NB4 (cell line): ENCODE data around the gene ZKSCAN5.

ENCODE experiments used
- DNase-seq: peaks from one replicate; pipeline ENCODE4 v3.0.0; 2010; ENCODE audit warnings: low read depth
- H3K4me3 ChIP-seq: one replicate; pipeline ENCODE4 v1.5.1; 2011; ENCODE audit warnings: mild to moderate bottlenecking, low read depth, low read length, moderate library complexity
- CTCF ChIP-seq: IDR thresholded peaks from one replicate; pipeline ENCODE4 v1.5.1; 2012; ENCODE audit warnings: low read depth, low read length
- MAX ChIP-seq: IDR thresholded peaks from 2 replicates; pipeline ENCODE4 v1.6.1; 2011; ENCODE audit warnings: low read depth, low read length
- MYC ChIP-seq: IDR thresholded peaks from 2 replicates; pipeline ENCODE4 v1.6.1; 2011; ENCODE audit warnings: low read depth, low read length
- POLR2A ChIP-seq: IDR thresholded peaks from 2 replicates; pipeline ENCODE4 v1.6.1; 2011; ENCODE audit warnings: mild to moderate bottlenecking; ENCODE audit not compliant: insufficient read length; ENCODE audit errors: extremely low read depth

Gene ZKSCAN5

GRCh38 chr7:99551334-99551733 lies 46.9 kb downstream of the ZKSCAN5 start:
- TF ChIP-seq MAX (no peak), MYC (no peak), POLR2A (no peak), CTCF (no peak)
- peak overlapping the region; percentile 92 for H3K4me3 ChIP-seq
- no peak for DNase-seq

- TF ChIP-seq CTCF = no peak
- peak; percentile 97 for TF ChIP-seq POLR2A
- TF ChIP-seq MAX = peak; percentile 66; the same call in 1 of the 2 replicates
- TF ChIP-seq MYC = peak; percentile 77
- peak; percentile 96 for DNase-seq
- peak within 1 kb of the TSS; percentile 92 for H3K4me3 ChIP-seq
Observed at GRCh38 chr7:99551767-99552463, 47.5 kb downstream of the ZKSCAN5 start, which contains the start of gene FAM200A. FAM200A (minus strand) TSS chr7:99552114; CDS start chr7:99548407, 3,707 bp downstream.

- TF ChIP-seq MAX = no peak
- no peak for TF ChIP-seq POLR2A
- no peak for TF ChIP-seq MYC
- DNase-seq = no peak
- no peak overlapping the region for H3K4me3 ChIP-seq
Observed at GRCh38 chr7:99553039-99553438, 48.6 kb downstream of the ZKSCAN5 start.

GRCh38 chr7:99554939-99555338 lies 50.5 kb downstream of the ZKSCAN5 start:
- no peak for DNase-seq
- no peak overlapping the region for H3K4me3 ChIP-seq
- TF ChIP-seq MYC (no peak), POLR2A (no peak), CTCF (no peak), MAX (no peak)

GRCh38 chr7:99557196-99557607 lies 52.7 kb downstream of the ZKSCAN5 start:
- DNase-seq = peak; percentile 31
- TF ChIP-seq MYC = no peak
- TF ChIP-seq MAX = 0 out of 2 replicates have a peak, but pooled peaks have one; percentile 16
- no peak for TF ChIP-seq CTCF
- no peak for TF ChIP-seq POLR2A
- H3K4me3 ChIP-seq = peak overlapping the region; percentile 92

GRCh38 chr7:99557940-99558305 lies 53.5 kb downstream of the ZKSCAN5 start:
- H3K4me3 ChIP-seq = peak overlapping the region; percentile 92
- no peak for DNase-seq
- no peak for TF ChIP-seq CTCF
- TF ChIP-seq POLR2A = no peak
- no peak for TF ChIP-seq MAX
- TF ChIP-seq MYC = no peak
